K562 (cell line): ENCODE data around the gene CLEC2D. TPM values are rescaled to one million over a fixed set of nuclear protein-coding genes. Genes with fewer than 3 reads are reported as not detected.

ENCODE experiments used
- ATAC-seq: fragments of 200-7000 bp; cut with Tn5 transposase; 3 replicates; pipeline ENCODE4 v1.9.1; 2020; ENCODE audit warnings: moderate library complexity
- BruUV-seq: library from RNA; stranded (reverse); fragments of 400-500 nt; replicated peaks from 2 replicates; lab custom pipeline; 2021; lab: Mats Ljungman, UMichigan
- CTCF ChIA-PET: fragments of 300-600 bp; formaldehyde crosslinking; extraction: SDS; loops from one replicate; lab custom pipeline; 2021; ENCODE audit warnings: low intra/inter-chr PET ratio; lab: Yijun Ruan, JAX
- POLR2A ChIA-PET: fragments of 300-600, 350-650 bp; sonication (Branson Sonifier 250); formaldehyde crosslinking; extraction: SDS; loops from one replicate; lab custom pipeline; 2021; ENCODE audit warnings: antibody characterized with exemption, inconsistent platforms; lab: Yijun Ruan, JAX
- DNase-seq, 4 experiments: peaks; one replicate each; pipeline versions ENCODE4 v3.0.0 to v3.0.0-alpha.2; 2011 to 2018; ENCODE audit warnings: low spot score in 3 of 4, mixed read lengths in 3 of 4; ENCODE audit errors: extremely low read depth in 1 of 4
- FAIRE-seq: peaks from 2 replicates; lab custom pipeline; 2011; peaks lifted over from hg19 to GRCh38; lab: Jason Lieb, UNC
- H2AFZ ChIP-seq: 2 replicates; pipeline ENCODE4 v1.6.0; 2011; ENCODE audit warnings: low read depth, low read length, control low read depth, inconsistent platforms
- H3K27ac ChIP-seq: fragments of 200-600 bp; 3 replicates; pipeline ENCODE4 v1.8.0; 2011; ENCODE audit warnings: low read depth, mild to moderate bottlenecking, control low read depth, inconsistent platforms, low read length, moderate library complexity, mixed read lengths; ENCODE audit errors: extremely low read depth
- H3K27me3 ChIP-seq, 2 experiments: fragments of 300-600 bp in 1 of 2; 2 replicates in 1 of 2; 3 replicates in 1 of 2; pipeline versions ENCODE4 v1.6.0 to v1.8.0; 2011; ENCODE audit warnings: inconsistent platforms in 2 of 2, low read length in 2 of 2, mild to moderate bottlenecking in 1 of 2, mixed read lengths in 1 of 2, moderate library complexity in 1 of 2; ENCODE audit not compliant: control insufficient read depth in 2 of 2, insufficient read depth in 2 of 2
- H3K36me3 ChIP-seq: fragments of 300-600 bp; 3 replicates; pipeline ENCODE4 v1.8.0; 2011; ENCODE audit warnings: mild to moderate bottlenecking, low read length, inconsistent platforms; ENCODE audit not compliant: control insufficient read depth, insufficient read depth
- H3K4me1 ChIP-seq, 2 experiments: fragments of 200-600 bp in 1 of 2; replicated peaks in 1 of 2; 2 replicates in 1 of 2; 3 replicates in 1 of 2; pipeline versions ENCODE4 v1.5.1 to v1.8.0; 2011; ENCODE audit warnings: inconsistent platforms in 2 of 2, low read length in 2 of 2, mild to moderate bottlenecking in 1 of 2, mixed read lengths in 1 of 2, moderate library complexity in 1 of 2; ENCODE audit not compliant: control insufficient read depth in 2 of 2, insufficient read depth in 2 of 2
- H3K4me2 ChIP-seq: 2 replicates; pipeline ENCODE4 v1.6.1; 2011; ENCODE audit warnings: low read length, control low read depth, inconsistent platforms, mixed read lengths; ENCODE audit not compliant: insufficient read depth
- H3K4me3 ChIP-seq: fragments of 200-600 bp; sonication (generic), shearing (Covaris generic); 2 replicates; pipeline ENCODE4 v1.5.1; 2016; ENCODE audit warnings: control low read depth, inconsistent platforms
- H3K79me2 ChIP-seq: fragments of 200-600 bp; 3 replicates; pipeline ENCODE4 v1.8.0; 2011; ENCODE audit warnings: low read length, inconsistent platforms; ENCODE audit not compliant: control insufficient read depth, insufficient read depth
- H3K9ac ChIP-seq, 2 experiments: 2 replicates each; pipeline versions ENCODE4 v1.6.0 to v1.6.1; 2011; ENCODE audit warnings: low read depth in 2 of 2, low read length in 2 of 2, control low read depth in 1 of 2, inconsistent platforms in 1 of 2, mild to moderate bottlenecking in 1 of 2, mixed read lengths in 1 of 2; ENCODE audit not compliant: insufficient read depth in 1 of 2
- H3K9me1 ChIP-seq: one replicate; pipeline ENCODE4 v1.6.0; 2011; ENCODE audit warnings: inconsistent platforms, mild to moderate bottlenecking, low read length, moderate library complexity; ENCODE audit not compliant: control insufficient read depth, insufficient read depth
- H3K9me3 ChIP-seq: replicated peaks from 2 replicates; pipeline ENCODE4 v1.5.1; 2011; ENCODE audit warnings: low read depth, low read length, inconsistent platforms; ENCODE audit not compliant: control insufficient read depth, insufficient read depth
- H4K20me1 ChIP-seq: replicated peaks from 2 replicates; pipeline ENCODE4 v1.6.1; 2011; ENCODE audit warnings: low read length, inconsistent platforms, mixed read lengths; ENCODE audit not compliant: control insufficient read depth, insufficient read depth
- FOXP1 ChIP-seq: sonication (generic); formaldehyde crosslinking; IDR thresholded peaks from 2 replicates; pipeline ENCODE4 v1.8.0; 2022; ENCODE audit warnings: mild to moderate bottlenecking, missing genetic modification reagents
- MAZ ChIP-seq, 2 experiments: fragments of 450-650 bp in 1 of 2; sonication (generic) in 1 of 2; formaldehyde crosslinking; IDR thresholded peaks in 1 of 2; conservative IDR thresholded peaks in 1 of 2; 2 replicates each; pipeline versions ENCODE4 v1.4.0 to v1.5.0; 2020; ENCODE audit warnings: mild to moderate bottlenecking in 1 of 2, missing genetic modification reagents in 1 of 2
- POLR3G ChIP-seq: IDR thresholded peaks from 2 replicates; pipeline ENCODE4 v1.6.1; 2011; ENCODE audit not compliant: insufficient read length, insufficient replicate concordance; ENCODE audit errors: extremely low read depth
- SRSF3 ChIP-seq: fragments of 200-400 bp; formaldehyde crosslinking; IDR thresholded peaks from 2 replicates; pipeline ENCODE4 v1.6.1; 2016; ENCODE audit warnings: mild to moderate bottlenecking, low read length, moderate library complexity; ENCODE audit not compliant: insufficient read depth
- WGBS: fragments of 100-300 bp; shearing (Covaris generic); methylation state at CpG from one replicate; pipeline ENCODE4 v1.1.6; 2016; ENCODE audit warnings: low coverage, mixed read lengths; ENCODE audit not compliant: insufficient coverage; ENCODE audit errors: missing lambda C conversion rate; 5-methylcytosine and 5-hydroxymethylcytosine counted together
- in situ Hi-C: fragments of 300-500 bp; cut with MboI; formaldehyde crosslinking; loops from 4 replicates; pipeline ENCODE4 v1.15.0; 2018; ENCODE audit warnings: inconsistent platforms, mixed read lengths
- intact Hi-C: fragments of 100-400 bp; cut with micrococcal nuclease; formaldehyde crosslinking; loops from 2 replicates; pipeline ENCODE4 v1.14.2; 2022
- polyA plus RNA-seq, 8 experiments: library from polyadenylated mRNA; depleted of rRNA in 4 of 8; stranded (reverse) in 5 of 8; unstranded in 3 of 8; fragments of >200 nt; fragmentation: Nextera tagmentation in 2 of 8; fragmentation: Illumina TruSeq in 1 of 8; extraction: Ambion mirVana in 2 of 8; extraction: Trizol in 1 of 8; gene quantifications; 2 replicates each; pipeline versions ENCODE4 v1.2.1 to v1.2.3, GENCODE V29; 2011 to 2014; ENCODE audit warnings: inconsistent platforms in 1 of 8, missing spikeins in 1 of 8
- total RNA-seq, 7 experiments: library from RNA; depleted of rRNA in 6 of 7; stranded (reverse); fragments of >200 nt in 6 of 7; fragmentation: Illumina TruSeq in 2 of 7; extraction: Trizol in 2 of 7; gene quantifications; 2 replicates each; pipeline versions ENCODE4 v1.2.1 to v1.2.3, GENCODE V29; 2011 to 2021; ENCODE audit warnings: low replicate concordance in 1 of 7
- TF ChIP-seq, protein P1 (sequence below): fragments of 250-450 bp; sonication (Bioruptor Pico); IDR thresholded peaks from 2 replicates; pipeline ENCODE4 v1.8.0; 2022; ENCODE audit warnings: moderate library complexity, mild to moderate bottlenecking, inconsistent platforms
- TF ChIP-seq, protein P2 (sequence below), 2 experiments: fragments of 450-650 bp; formaldehyde crosslinking in 1 of 2; IDR thresholded peaks; 2 replicates each; pipeline versions ENCODE4 v1.4.0 to v1.6.1; 2014 to 2020; ENCODE audit warnings: mild to moderate bottlenecking in 2 of 2, borderline replicate concordance in 1 of 2, low read depth in 1 of 2

The CLEC2D gene
- total and polyA plus RNA-seq, 9 of the 15 experiments (the other 6 are each of a cell fraction or from before 2014, with no cell fraction given): 1.4 to 5.0 (median 2.2) TPM

DNA sequence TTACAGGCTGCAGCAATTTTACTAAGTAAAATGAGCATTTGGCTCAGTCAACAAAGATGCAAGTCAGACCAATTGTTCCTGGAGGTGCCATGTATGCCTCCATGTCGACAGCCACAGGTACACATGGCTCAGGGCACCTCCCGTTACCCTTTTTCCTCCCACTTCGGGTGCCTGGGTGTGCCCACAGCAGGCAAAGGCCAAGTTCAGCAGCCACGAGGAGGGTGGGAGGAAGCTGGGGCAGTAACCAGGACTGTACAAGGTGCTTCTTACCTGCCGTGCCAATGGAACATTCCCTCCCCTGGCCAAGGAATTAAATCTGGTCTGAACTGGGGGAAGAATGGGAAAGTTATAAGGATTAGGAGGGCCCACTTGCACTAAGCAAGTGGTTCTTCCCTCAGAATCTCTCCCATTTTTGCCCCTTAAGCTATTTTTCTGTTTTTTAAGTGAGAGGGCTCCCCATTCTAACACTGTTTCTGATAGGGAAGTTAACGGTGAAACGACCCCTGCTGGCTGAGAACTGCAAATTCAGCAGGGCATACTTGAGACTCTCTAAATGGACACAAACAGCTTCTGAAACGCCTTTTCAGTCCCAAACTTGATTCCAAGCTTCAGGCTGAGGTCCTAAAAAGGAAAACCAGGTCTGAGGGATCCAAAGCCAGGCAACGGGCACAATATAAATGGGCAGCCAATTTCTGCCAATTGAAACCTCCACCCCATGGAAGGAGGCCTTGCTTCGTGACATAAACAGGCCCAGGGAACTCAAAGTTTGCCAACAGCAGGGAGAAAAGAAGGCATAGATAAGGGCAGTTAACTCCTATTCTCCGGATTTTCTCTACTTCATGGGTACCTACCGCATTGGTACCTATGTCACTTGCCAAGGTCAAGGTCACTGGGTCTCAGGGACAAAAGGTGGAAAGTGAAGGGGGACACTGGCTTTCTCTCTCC lies 38.6 kb downstream of the CLEC2D start:
- no peak overlapping the region for H3K4me2 ChIP-seq
- in situ Hi-C loops: loop anchor here (25.0 kb wide), 1 partner anchor 246 kb away; no protein-coding TSS in a partner anchor
- FAIRE-seq (peak; percentile 89), DNase-seq (peak; percentile 34 to 67 (median 42)), ATAC-seq (peak; percentile 88)
- WGBS: 44% methylated on average over 8 of the region's 12 CpGs
- no peak overlapping the region; a peak in 1 of 4 replicates for H3K9ac ChIP-seq
- no TSS peak for BruUV-seq
- ChIA-PET CTCF (interaction anchor here (0.6 to 0.8 kb wide), 2 partner anchors 74 kb away, joined by 3 to 4 read pairs; no protein-coding TSS in a partner anchor), POLR2A (interaction anchor here (0.6 to 1.0 kb wide), 4 partner anchors 9 to 76 kb away, joined by 3 to 4 read pairs (median 3); no protein-coding TSS in a partner anchor)
- no peaks in the 10 kb centered on the region for H3K79me2 ChIP-seq
- no peaks in the 10 kb centered on the region for H4K20me1 ChIP-seq
- no peaks in the 10 kb centered on the region for H3K9me3 ChIP-seq
- no peaks in the 10 kb centered on the region for H3K9me1 ChIP-seq
- no peaks in the 10 kb centered on the region for H3K27me3 ChIP-seq
- H3K27ac ChIP-seq: no peak overlapping the region
- no peaks in the 10 kb centered on the region; a peak in 1 of 5 replicates for H3K4me1 ChIP-seq
- H3K36me3 ChIP-seq: no peaks in the 10 kb centered on the region
- peak overlapping the region; percentile 77 for H2AFZ ChIP-seq
- H3K4me3 ChIP-seq: no peak overlapping the region
- intact Hi-C loops: loop anchor here (1.0 to 10.0 kb wide), 2 partner anchors 74 to 333 kb away; no protein-coding TSS in a partner anchor
- no peak for TF ChIP-seq SRSF3
- 0 out of 4 replicates have a peak, but pooled peaks of 1 of the 2 experiments have one; percentile 22 for TF ChIP-seq MAZ (CRISPR knock-in tag; conservative IDR thresholded peaks at IDR 0.05 in 1 of 2, IDR thresholded peaks at IDR 0.05 in 1 of 2)
- TF ChIP-seq FOXP1 (CRISPR knock-in tag): no peak
- no peak for TF ChIP-seq POLR3G
- TF ChIP-seq, protein P1, sequence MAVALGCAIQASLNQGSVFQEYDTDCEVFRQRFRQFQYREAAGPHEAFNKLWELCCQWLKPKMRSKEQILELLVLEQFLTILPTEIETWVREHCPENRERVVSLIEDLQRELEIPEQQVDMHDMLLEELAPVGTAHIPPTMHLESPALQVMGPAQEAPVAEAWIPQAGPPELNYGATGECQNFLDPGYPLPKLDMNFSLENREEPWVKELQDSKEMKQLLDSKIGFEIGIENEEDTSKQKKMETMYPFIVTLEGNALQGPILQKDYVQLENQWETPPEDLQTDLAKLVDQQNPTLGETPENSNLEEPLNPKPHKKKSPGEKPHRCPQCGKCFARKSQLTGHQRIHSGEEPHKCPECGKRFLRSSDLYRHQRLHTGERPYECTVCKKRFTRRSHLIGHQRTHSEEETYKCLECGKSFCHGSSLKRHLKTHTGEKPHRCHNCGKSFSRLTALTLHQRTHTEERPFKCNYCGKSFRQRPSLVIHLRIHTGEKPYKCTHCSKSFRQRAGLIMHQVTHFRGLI: no peak
- TF ChIP-seq, protein P2, sequence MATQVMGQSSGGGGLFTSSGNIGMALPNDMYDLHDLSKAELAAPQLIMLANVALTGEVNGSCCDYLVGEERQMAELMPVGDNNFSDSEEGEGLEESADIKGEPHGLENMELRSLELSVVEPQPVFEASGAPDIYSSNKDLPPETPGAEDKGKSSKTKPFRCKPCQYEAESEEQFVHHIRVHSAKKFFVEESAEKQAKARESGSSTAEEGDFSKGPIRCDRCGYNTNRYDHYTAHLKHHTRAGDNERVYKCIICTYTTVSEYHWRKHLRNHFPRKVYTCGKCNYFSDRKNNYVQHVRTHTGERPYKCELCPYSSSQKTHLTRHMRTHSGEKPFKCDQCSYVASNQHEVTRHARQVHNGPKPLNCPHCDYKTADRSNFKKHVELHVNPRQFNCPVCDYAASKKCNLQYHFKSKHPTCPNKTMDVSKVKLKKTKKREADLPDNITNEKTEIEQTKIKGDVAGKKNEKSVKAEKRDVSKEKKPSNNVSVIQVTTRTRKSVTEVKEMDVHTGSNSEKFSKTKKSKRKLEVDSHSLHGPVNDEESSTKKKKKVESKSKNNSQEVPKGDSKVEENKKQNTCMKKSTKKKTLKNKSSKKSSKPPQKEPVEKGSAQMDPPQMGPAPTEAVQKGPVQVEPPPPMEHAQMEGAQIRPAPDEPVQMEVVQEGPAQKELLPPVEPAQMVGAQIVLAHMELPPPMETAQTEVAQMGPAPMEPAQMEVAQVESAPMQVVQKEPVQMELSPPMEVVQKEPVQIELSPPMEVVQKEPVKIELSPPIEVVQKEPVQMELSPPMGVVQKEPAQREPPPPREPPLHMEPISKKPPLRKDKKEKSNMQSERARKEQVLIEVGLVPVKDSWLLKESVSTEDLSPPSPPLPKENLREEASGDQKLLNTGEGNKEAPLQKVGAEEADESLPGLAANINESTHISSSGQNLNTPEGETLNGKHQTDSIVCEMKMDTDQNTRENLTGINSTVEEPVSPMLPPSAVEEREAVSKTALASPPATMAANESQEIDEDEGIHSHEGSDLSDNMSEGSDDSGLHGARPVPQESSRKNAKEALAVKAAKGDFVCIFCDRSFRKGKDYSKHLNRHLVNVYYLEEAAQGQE (IDR thresholded peaks at IDR 0.05; ENCODE audit: borderline replicate concordance): peak; percentile 60
- TF ChIP-seq, protein P2 (CRISPR knock-in tag; IDR thresholded peaks at IDR 0.05; ENCODE audit: low read depth): no peak
